OCI-LY1 (cell line): ENCODE results near the gene SRD5A3.

Experiments
- H2AFZ ChIP-seq: fragments of 200-600 bp; sonication (generic), shearing (Covaris generic); 2 replicates; pipeline ENCODE4 v1.6.0; 2014; ENCODE audit warnings: antibody characterized with exemption, mild to moderate bottlenecking, low read length
- H3F3A ChIP-seq: fragments of 200-600 bp; sonication (generic), shearing (Covaris generic); 2 replicates; pipeline ENCODE4 v1.6.0; 2014; ENCODE audit warnings: mild to moderate bottlenecking, antibody characterized with exemption, low read length, moderate library complexity; ENCODE audit not compliant: insufficient read depth
- H3K27ac ChIP-seq: fragments of 200-600 bp; sonication (generic); 2 replicates; pipeline ENCODE4 v1.5.1; 2014; ENCODE audit warnings: low read length, mixed run types, mild to moderate bottlenecking, low read depth; ENCODE audit not compliant: poor library complexity, severe bottlenecking
- H3K27me3 ChIP-seq: fragments of 200-600 bp; sonication (generic); 2 replicates; pipeline ENCODE4 v1.6.0; 2014; ENCODE audit warnings: antibody characterized with exemption, mild to moderate bottlenecking, low read length, moderate library complexity; ENCODE audit not compliant: insufficient read depth
- H3K36me3 ChIP-seq: fragments of 200-600 bp; sonication (generic); 2 replicates; pipeline ENCODE4 v1.6.1; 2014; ENCODE audit warnings: mild to moderate bottlenecking, antibody characterized with exemption, low read length, moderate library complexity, mixed read lengths; ENCODE audit not compliant: insufficient read depth
- H3K4me1 ChIP-seq: fragments of 200-600 bp; sonication (generic); 2 replicates; pipeline ENCODE4 v1.5.1; 2014; ENCODE audit warnings: mild to moderate bottlenecking, low read length, moderate library complexity; ENCODE audit not compliant: insufficient read depth, severe bottlenecking
- H3K4me2 ChIP-seq: fragments of 200-600 bp; sonication (generic), shearing (Covaris generic); 2 replicates; pipeline ENCODE4 v1.6.1; 2014; ENCODE audit warnings: low read length
- H3K4me3 ChIP-seq: fragments of 200-600 bp; sonication (generic); 2 replicates; pipeline ENCODE4 v1.5.1; 2014; ENCODE audit warnings: low read length, low read depth, mild to moderate bottlenecking, mixed read lengths; ENCODE audit not compliant: poor library complexity, severe bottlenecking
- H3K79me2 ChIP-seq: fragments of 200-600 bp; shearing (Covaris generic); 2 replicates; pipeline ENCODE4 v1.6.1; 2016; ENCODE audit warnings: mixed run types, low read length, mixed read lengths; ENCODE audit not compliant: insufficient read depth
- H3K9ac ChIP-seq: fragments of 200-600 bp; sonication (generic), shearing (Covaris generic); 2 replicates; pipeline ENCODE4 v1.6.1; 2014; ENCODE audit warnings: mild to moderate bottlenecking, low read length, mixed read lengths
- H3K9me2 ChIP-seq: fragments of 200-600 bp; sonication (generic), shearing (Covaris generic); 2 replicates; pipeline ENCODE4 v1.6.1; 2014; ENCODE audit warnings: low read depth, mild to moderate bottlenecking, low read length, mixed read lengths
- H3K9me3 ChIP-seq: fragments of 200-600 bp; shearing (Covaris generic); 2 replicates; pipeline ENCODE4 v1.6.1; 2014; ENCODE audit warnings: low read length, mixed read lengths
- H4K20me1 ChIP-seq: fragments of 200-600 bp; sonication (generic), shearing (Covaris generic); 2 replicates; pipeline ENCODE4 v1.6.0; 2016; ENCODE audit warnings: mild to moderate bottlenecking, low read length; ENCODE audit not compliant: insufficient read depth
- CTCF ChIP-seq: fragments of 200-600 bp; sonication (generic), shearing (Covaris generic); IDR thresholded peaks from 2 replicates; pipeline ENCODE4 v1.5.1; 2017; ENCODE audit warnings: mild to moderate bottlenecking, antibody characterized with exemption, low read length, moderate library complexity, mixed read lengths
- EZH2 ChIP-seq: fragments of 200-600 bp; sonication (generic), shearing (Covaris generic); IDR thresholded peaks from 2 replicates; pipeline ENCODE4 v1.8.0; 2017; ENCODE audit warnings: borderline replicate concordance, mixed run types, mild to moderate bottlenecking, antibody characterized with exemption, low read length, moderate library complexity, mixed read lengths

The SRD5A3 gene

GRCh38 chr4:55406545-55406944, 60.5 kb downstream of the SRD5A3 start:
- Histone ChIP-seq H3K36me3 (peaks cover 65% of the 10 kb centered on the region), H3K9me3 (no peaks in the 10 kb centered on the region), H3K4me3 (no peak overlapping the region), H3K27ac (no peak overlapping the region), H3K9me2 (no peaks in the 10 kb centered on the region), H3K79me2 (peaks cover 73% of the 10 kb centered on the region), H3K4me2 (no peak overlapping the region), H4K20me1 (peaks cover 4% of the 10 kb centered on the region; the same call in 1 of the 2 replicates), H3K27me3 (no peaks in the 10 kb centered on the region), H3K4me1 (peaks cover 26% of the 10 kb centered on the region), H3F3A (peaks cover 4% of the 10 kb centered on the region; the same call in 1 of the 2 replicates), H2AFZ (no peak overlapping the region), H3K9ac (no peak overlapping the region)
- TF ChIP-seq CTCF (no peak), EZH2 (no peak)

- Histone ChIP-seq H3K4me1 (peaks cover 26% of the 10 kb centered on the region), H3K27ac (no peak overlapping the region), H3K4me2 (no peak overlapping the region), H4K20me1 (peaks cover 4% of the 10 kb centered on the region; the same call in 1 of the 2 replicates), H3K9me3 (no peaks in the 10 kb centered on the region), H3K27me3 (no peaks in the 10 kb centered on the region), H2AFZ (no peak overlapping the region), H3K79me2 (peaks cover 74% of the 10 kb centered on the region), H3K9ac (no peak overlapping the region), H3K36me3 (peaks cover 68% of the 10 kb centered on the region), H3K9me2 (no peaks in the 10 kb centered on the region), H3K4me3 (no peak overlapping the region), H3F3A (peaks cover 4% of the 10 kb centered on the region; the same call in 1 of the 2 replicates)
- no peak for TF ChIP-seq EZH2
- no peak for TF ChIP-seq CTCF
Measured at GRCh38 chr4:55407119-55407518, 61.1 kb downstream of the SRD5A3 start.

- Histone ChIP-seq H3K9ac (no peak overlapping the region), H3K4me2 (no peak overlapping the region), H3K9me2 (no peaks in the 10 kb centered on the region), H3K79me2 (peaks cover 79% of the 10 kb centered on the region), H3K36me3 (peaks cover 68% of the 10 kb centered on the region), H4K20me1 (peaks cover 4% of the 10 kb centered on the region; the same call in 1 of the 2 replicates), H3K27ac (no peak overlapping the region), H3K27me3 (no peaks in the 10 kb centered on the region), H3K9me3 (no peaks in the 10 kb centered on the region), H3F3A (peaks cover 4% of the 10 kb centered on the region; the same call in 1 of the 2 replicates), H2AFZ (no peak overlapping the region), H3K4me3 (no peak overlapping the region), H3K4me1 (peaks cover 26% of the 10 kb centered on the region)
- TF ChIP-seq EZH2 = no peak
- no peak for TF ChIP-seq CTCF
Measured at GRCh38 chr4:55407764-55408163, 61.7 kb downstream of the SRD5A3 start.
